Neutrophil (primary cell): ENCODE data around the gene URB1.
A peak's percentile ranks its signal among the peaks of the same experiment; 100 is the strongest.
"Not testable (repeated sequence)": the region's sequence is repeated elsewhere in the genome, so short reads cannot be mapped to it uniquely, and the experiment has no call there.

Source experiments
- H3K27ac ChIP-seq: fragments of 200-600 bp; sonication (generic); 2 replicates; pipeline ENCODE4 v1.5.1; 2016; ENCODE audit warnings: mild to moderate bottlenecking, moderate library complexity
- H3K27me3 ChIP-seq: fragments of 200-600 bp; sonication (generic); 2 replicates; pipeline ENCODE4 v1.6.0; 2016; ENCODE audit warnings: mild to moderate bottlenecking
- H3K36me3 ChIP-seq: fragments of 200-600 bp; sonication (generic); 2 replicates; pipeline ENCODE4 v1.5.1; 2017
- H3K4me1 ChIP-seq, 2 experiments: fragments of 200-600 bp in 1 of 2; sonication (generic) in 1 of 2; 1 replicate in 1 of 2; 2 replicates in 1 of 2; pipeline versions ENCODE4 v1.5.1 to v1.6.1; 2013 to 2016; ENCODE audit warnings: low read depth in 1 of 2, low read length in 1 of 2, mild to moderate bottlenecking in 1 of 2, moderate library complexity in 1 of 2; ENCODE audit not compliant: control insufficient read depth in 1 of 2, insufficient read depth in 1 of 2
- H3K4me3 ChIP-seq, 2 experiments: fragments of 200-600 bp in 1 of 2; sonication (generic) in 1 of 2; 1 replicate in 1 of 2; 2 replicates in 1 of 2; pipeline ENCODE4 v1.5.1; 2013 to 2016; ENCODE audit warnings: low read depth in 1 of 2, low read length in 1 of 2, mild to moderate bottlenecking in 1 of 2, moderate library complexity in 1 of 2
- H3K9me3 ChIP-seq: fragments of 200-600 bp; sonication (generic); 2 replicates; pipeline ENCODE4 v1.5.1; 2016
- TF ChIP-seq, protein P1 (sequence below): fragments of 200-600 bp; sonication (generic); IDR thresholded peaks from 2 replicates; pipeline ENCODE4 v1.5.1; 2016; ENCODE audit warnings: antibody characterized with exemption

The URB1 gene

DNA sequence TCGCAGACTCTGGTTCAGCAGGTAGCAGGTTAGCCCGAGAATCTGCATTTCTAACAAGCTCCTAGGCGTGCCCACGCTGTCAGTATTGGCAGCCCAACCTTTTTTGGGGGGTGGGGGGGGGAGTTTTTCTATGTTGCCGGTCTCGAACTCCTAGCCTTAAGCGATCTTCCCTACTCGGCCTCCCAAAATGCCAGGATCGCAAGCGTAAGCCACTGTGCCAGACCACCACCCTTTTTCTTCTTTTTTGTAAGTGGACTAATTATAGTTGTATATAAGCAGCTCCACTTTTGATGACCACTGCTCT is 113.5 kb downstream of the URB1 start:
- Histone ChIP-seq H3K27me3 (no peaks in the 10 kb centered on the region), H3K4me3 (peak overlapping the region; percentile 81 to 82), H3K9me3 (peaks cover 8% of the 10 kb centered on the region), H3K4me1 (peaks cover 14 to 16% of the 10 kb centered on the region in 2 experiments), H3K36me3 (no peaks in the 10 kb centered on the region), H3K27ac (peak overlapping the region; percentile 62)
- TF ChIP-seq, protein P1, sequence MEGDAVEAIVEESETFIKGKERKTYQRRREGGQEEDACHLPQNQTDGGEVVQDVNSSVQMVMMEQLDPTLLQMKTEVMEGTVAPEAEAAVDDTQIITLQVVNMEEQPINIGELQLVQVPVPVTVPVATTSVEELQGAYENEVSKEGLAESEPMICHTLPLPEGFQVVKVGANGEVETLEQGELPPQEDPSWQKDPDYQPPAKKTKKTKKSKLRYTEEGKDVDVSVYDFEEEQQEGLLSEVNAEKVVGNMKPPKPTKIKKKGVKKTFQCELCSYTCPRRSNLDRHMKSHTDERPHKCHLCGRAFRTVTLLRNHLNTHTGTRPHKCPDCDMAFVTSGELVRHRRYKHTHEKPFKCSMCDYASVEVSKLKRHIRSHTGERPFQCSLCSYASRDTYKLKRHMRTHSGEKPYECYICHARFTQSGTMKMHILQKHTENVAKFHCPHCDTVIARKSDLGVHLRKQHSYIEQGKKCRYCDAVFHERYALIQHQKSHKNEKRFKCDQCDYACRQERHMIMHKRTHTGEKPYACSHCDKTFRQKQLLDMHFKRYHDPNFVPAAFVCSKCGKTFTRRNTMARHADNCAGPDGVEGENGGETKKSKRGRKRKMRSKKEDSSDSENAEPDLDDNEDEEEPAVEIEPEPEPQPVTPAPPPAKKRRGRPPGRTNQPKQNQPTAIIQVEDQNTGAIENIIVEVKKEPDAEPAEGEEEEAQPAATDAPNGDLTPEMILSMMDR: no peak

DNA sequence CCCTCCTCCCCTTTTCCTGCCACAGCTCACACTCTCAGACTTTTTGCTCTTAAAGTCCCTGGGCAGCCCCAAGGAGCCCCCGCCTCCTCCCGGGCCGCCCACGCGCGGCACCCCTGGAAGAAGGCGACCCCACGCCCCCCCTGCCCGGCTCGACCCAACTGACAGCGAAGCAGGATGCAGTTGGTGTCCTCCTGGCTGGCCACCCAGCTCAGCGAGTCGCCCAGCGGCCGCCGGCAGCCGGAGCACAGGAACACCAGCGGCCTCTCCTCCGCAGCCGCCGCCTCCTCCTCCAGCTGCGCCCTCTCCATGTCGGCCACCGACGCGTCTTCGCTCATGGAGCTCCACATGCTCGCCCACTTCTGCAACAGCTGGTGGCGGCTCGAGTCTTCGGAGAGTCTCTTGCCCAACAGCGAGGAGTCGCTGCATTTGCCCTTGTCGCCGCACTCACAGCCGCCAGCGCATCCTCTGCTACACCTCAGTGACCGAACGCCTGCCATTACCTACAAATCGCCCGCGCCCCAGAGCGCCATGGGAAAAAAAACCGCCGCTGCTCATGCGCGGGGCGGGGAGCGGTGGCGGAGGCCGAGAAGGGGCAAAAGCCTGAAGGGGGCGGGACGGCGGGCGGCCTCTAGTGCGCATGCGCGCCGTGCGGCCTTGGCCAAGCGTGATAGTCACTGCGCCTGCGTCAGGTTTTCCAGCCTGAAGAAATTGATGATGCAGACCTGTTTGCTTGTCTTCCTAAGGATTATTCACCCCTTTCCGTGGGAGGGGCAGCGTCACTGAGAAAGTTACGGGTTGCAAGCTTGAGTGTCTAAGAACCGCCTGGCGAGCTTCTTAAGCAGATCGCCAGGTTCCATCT is 114.1 kb downstream of the URB1 start, which contains the start of gene MIS18A:
TSS of gene MIS18A (minus strand) at position 532 of the 859 bp plus-strand sequence. CDS start at position 497, 35 bp downstream.
- Histone ChIP-seq H3K27me3 (no peaks in the 10 kb centered on the region), H3K36me3 (peaks cover 1% of the 10 kb centered on the region), H3K27ac (peak within 1 kb of the TSS; percentile 62), H3K4me1 (peaks cover 14 to 16% of the 10 kb centered on the region in 2 experiments), H3K9me3 (peaks cover 8% of the 10 kb centered on the region), H3K4me3 (peak within 1 kb of the TSS; percentile 81 to 82)
- TF ChIP-seq, protein P1: peak; percentile 28

DNA sequence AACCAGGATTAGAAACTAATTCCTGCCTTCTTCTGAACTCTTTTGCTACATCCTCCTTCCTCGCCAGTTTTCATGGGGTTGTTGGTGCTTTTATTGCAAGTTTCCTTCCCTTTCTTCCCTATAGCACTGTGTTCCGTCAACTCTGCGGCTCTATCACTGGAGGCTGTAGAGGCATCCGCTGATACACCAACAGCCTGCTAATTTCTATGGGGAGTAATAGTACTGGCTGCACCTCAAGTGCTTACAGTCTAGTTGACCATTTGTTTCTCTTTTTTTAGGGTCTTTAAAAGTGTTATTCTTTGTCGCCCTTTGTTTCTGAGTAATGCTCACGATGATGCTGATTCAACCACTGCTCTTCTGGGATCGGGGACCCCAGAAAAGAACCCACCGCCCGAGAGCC is 114.7 kb downstream of the URB1 start:
- TF ChIP-seq, protein P1: no peak
- Histone ChIP-seq H3K9me3 (peaks cover 4% of the 10 kb centered on the region), H3K36me3 (peaks cover 8% of the 10 kb centered on the region), H3K27me3 (no peaks in the 10 kb centered on the region), H3K27ac (peak overlapping the region; percentile 62), H3K4me1 (peaks cover 14 to 16% of the 10 kb centered on the region in 2 experiments), H3K4me3 (peak overlapping the region; percentile 81 to 82)

DNA sequence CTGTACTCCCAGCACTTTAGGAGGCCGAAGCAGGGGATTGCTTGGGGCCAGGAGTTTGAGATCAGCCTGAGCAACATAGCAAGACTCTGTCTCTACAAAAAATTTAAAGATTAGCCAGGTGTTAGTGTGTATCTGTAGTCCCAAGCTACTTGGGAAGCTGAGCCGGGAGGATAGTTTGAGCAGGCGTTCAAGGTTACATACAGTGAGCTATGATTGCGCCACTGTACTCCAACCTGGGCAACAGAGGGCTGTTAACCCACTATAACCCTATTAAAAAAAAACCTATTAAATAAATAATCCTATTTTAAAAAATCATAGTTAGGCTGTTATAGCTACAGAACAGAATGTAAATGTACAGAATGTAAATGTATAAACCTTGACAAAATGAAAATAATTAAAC is 116.1 kb downstream of the URB1 start:
- H3K27ac ChIP-seq: no peak overlapping the region
- no peaks in the 10 kb centered on the region for H3K9me3 ChIP-seq
- H3K36me3 ChIP-seq: peaks cover 19% of the 10 kb centered on the region
- TF ChIP-seq, protein P1: no peak
- no peak overlapping the region for H3K4me3 ChIP-seq
- H3K27me3 ChIP-seq: no peaks in the 10 kb centered on the region
- peaks cover 14 to 16% of the 10 kb centered on the region in 2 experiments for H3K4me1 ChIP-seq

DNA sequence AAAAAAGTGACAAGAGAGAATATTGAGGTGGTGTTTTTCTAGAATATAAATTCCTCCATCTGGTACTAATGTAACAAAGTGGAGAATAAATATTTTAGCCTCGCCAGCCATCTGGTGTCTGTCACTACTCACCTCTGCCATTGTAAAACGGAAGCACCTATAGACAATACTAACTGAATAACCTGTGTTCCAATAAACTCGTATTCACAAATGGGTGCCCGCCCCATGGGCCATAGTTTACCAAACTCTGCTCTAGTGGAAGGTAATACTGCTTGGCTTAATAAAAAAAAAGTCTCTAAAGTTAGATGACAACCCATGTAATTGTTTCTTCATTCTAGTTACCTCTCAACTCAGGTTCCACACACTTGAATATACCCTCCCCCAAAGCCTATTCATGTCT is 122.1 kb downstream of the URB1 start:
- no peaks in the 10 kb centered on the region for H3K27me3 ChIP-seq
- TF ChIP-seq, protein P1: no peak
- no peaks in the 10 kb centered on the region for H3K4me1 ChIP-seq
- no peak overlapping the region for H3K27ac ChIP-seq
- no peak overlapping the region for H3K4me3 ChIP-seq
- H3K36me3 ChIP-seq: peaks cover 53% of the 10 kb centered on the region
- H3K9me3 ChIP-seq: no peaks in the 10 kb centered on the region

DNA sequence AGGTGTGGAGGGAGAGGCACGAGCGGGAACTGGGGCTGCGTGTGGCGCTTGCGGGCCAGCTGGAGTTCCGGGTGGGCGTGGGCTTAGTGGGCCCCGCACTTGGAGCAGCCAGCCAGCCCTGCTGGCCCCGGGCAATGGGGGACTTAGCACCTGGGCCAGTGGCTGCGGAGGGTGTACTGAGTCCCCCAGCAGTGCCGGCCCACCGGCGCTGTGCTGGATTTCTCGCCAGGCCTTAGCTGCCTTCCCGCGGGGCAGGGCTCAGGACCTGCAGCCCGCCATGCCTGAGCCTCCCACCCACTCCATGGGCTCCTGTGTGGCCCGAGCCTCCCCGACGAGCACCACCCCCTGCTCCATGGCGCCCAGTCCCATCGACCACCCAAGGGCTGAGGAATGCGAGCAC is 127.5 kb downstream of the URB1 start:
- peaks cover 29% of the 10 kb centered on the region for H3K36me3 ChIP-seq
- H3K4me1 ChIP-seq: peaks cover 11 to 12% of the 10 kb centered on the region in 2 experiments
- H3K27me3 ChIP-seq, H3K4me3 ChIP-seq, H3K9me3 ChIP-seq, H3K27ac ChIP-seq: not testable (repeated sequence)
